Cerebellar cortex (tissue), 1 donor: Measurements from ENCODE around the gene TRPV4.

Experiments used
- DNase-seq: peaks from one replicate; pipeline ENCODE4 v3.0.0-alpha.2; 2015; ENCODE audit warnings: low spot score

Gene TRPV4

DNA sequence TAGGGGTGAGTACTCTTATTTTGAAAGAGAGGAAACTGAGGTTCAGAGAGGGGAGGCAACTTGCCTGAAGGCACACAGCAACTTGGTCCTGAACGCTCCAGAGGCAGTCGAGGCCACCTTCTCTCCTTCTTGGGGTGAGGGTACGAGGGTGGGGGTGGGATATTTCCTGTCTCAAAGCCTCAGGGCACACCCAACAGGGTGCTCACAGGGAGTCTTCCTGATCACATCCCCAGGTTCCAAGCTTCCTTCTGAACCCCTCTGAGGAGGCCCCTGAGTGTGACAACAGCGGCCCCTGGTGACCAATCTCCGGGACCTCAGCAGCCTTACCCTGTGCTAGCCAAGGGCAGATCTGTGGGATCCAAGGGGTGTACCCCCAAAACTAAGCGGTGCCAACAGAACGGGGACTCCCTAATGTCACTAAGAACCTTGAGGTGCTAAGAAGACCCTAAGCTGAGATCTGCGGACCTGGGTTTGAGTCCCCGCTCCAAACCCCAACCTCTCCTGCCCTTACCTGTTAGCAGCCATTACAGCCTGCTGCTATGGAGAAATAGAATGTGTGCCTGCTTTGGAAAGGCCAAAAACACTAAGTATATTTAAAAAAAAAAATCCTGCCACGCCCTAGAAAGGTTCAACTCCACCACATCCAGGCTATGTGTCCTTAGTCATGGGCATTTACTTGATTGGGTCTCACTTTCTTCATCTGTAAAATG lies 57.9 kb downstream of the TRPV4 start:
- DNase-seq: peak; percentile 73

- DNase-seq: no peak
Measured at GRCh38 chr12:109773384-109774011, 59.7 kb downstream of the TRPV4 start.

DNA sequence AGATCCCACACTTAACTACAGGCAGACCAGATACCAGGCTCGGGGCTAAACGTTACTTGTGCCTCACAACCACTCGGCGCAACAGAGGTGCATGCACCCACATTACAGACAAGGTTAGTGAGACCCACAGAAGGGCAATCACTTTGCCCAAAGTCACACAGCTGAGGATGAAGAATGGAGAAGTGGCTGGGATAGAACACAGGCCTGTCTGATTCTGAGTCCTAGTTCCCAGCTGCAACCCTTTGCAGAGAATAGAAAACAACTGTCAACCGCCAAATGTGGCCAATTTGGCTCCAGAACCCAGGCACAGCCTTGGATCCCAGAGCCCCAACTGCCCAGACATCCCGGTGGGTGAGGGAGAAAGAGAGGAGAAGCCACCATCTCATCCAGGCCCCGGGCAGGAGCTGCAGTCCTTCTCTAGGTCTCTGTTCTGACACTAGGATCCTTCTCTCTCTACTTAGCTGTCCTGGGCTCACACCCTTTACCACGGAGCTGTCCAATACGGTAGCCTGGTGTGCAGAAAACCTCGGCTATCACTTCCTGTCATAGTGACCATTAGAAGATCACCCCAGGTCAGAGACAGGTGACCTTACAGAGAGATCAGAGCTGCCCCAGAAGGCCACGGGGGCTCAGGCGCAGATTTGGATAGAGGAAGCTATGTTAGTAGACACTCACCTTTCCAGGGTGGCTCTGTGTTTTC lies 60.4 kb downstream of the TRPV4 start:
- DNase-seq: no peak

- DNase-seq: no peak
Measured at GRCh38 chr12:109771746-109772621, 61.2 kb downstream of the TRPV4 start.

- DNase-seq: no peak
Measured at GRCh38 chr12:109770861-109771670, 62.1 kb downstream of the TRPV4 start.

- DNase-seq: peak; percentile 51
Measured at GRCh38 chr12:109770104-109770860, 62.9 kb downstream of the TRPV4 start.

DNA sequence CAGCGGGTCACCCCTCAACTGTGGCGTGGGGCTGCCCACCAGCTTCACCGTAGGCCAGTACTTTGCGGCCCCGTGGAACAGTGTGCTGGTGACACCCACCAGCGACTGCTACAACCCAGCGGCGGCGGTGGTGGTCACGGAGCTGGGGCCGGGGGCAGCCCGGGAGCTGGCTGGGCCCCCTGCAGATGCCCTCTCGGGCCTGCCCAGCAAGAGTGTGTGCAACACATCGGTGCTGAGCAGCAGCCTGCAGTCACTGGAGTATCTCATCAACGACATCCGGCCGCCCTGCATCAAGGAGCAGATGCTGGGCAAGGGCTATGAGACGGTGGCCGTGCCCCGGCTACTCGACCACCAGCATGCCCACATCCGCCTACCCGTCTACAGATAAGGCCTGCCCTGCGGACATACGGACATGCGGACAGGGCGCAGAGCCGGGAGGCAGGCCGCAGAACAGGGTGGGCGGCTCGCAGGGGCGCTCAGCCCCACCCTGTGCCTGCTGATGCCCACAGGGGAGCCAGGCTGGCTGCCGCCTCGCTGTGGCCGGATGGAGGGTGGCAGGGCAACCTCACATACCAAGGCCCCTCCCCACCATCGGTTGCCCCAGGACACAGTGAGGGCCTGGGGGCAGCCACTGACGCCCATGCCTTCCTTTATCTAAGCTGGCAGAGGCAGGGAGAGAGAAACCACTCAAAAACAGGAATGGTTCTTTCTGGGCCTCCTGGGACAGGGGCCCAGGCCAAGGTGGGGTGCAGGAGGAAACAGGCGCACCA lies 64.1 kb downstream of the TRPV4 start:
- DNase-seq: no peak

DNA sequence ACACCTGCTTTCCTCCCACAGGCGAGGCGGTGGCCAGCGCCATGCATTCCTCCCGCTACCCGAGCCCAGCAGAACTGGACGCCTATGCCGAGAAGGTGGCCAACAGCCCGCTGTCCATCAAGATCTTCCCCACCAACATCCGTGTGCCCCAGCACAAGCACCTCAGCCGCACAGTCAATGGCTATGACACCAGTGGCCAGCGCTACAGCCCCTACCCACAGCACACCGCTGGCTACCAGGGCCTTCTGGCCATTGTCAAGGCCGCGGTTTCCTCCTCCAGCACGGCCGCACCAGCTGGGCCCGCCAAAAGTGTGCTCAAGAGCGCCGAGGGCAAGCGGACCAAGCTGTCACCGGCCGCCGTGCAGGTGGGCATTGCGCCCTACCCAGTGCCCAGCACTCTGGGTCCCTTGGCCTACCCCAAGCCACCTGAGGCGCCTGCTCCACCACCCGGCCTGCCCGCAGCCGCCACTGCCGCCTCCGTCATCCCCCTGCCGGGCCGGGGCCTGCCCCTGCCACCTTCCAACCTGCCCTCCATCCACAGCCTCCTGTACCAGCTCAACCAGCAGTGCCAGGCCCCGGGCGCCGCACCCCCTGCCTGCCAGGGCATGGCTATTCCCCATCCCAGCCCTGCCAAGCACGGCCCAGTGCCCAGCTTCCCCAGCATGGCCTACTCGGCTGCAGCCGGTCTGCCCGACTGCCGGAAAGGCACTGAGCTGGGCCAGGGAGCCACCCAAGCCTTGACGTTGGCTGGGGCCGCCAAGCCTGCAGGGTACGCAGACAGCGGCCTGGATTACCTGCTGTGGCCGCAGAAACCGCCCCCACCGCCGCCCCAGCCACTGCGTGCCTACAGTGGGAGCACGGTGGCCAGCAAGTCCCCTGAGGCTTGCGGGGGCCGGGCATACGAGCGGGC lies 65.0 kb downstream of the TRPV4 start:
- DNase-seq: peak; percentile 61

GRCh38 chr12:109767456-109767855 lies 65.7 kb downstream of the TRPV4 start:
- no peak for DNase-seq

- no peak for DNase-seq
Measured at GRCh38 chr12:109766251-109766778, 66.9 kb downstream of the TRPV4 start.

- no peak for DNase-seq
Measured at GRCh38 chr12:109765446-109765810, 67.8 kb downstream of the TRPV4 start.

- no peak for DNase-seq
Measured at GRCh38 chr12:109764776-109765445, 68.3 kb downstream of the TRPV4 start.

GRCh38 chr12:109764123-109764522 lies 69.1 kb downstream of the TRPV4 start:
- no peak for DNase-seq

DNA sequence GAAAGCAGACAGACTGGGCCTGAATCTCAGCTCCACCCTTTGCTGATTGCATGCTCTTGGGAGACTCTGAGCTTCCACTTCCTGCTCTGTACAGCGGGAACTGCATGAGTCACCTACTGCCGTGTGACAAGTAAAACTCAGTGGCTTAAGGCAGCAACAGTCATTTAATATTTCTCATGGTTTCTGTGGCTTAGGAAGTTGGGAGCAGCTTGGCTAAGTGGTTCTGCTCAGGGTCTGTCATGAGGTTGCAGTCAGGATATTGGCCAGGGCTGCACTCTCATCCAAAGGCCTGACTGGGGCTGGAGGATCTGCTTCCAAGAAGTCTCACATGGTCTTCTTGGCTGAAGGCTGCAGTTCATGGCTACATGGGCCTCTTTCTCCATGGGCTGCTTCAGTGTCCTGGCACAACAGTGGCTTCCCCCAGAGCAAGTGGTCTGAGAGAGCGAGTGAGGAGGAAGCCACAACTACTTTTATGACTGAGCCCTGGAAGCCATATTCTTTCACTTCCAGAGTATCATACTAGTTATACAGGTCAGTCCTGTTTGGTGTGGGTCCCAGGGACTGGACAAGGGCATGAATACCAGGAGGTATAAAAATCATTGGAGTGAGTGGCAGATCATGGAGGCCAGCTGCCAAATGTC lies 69.9 kb downstream of the TRPV4 start:
- DNase-seq: no peak

- DNase-seq: no peak
Measured at GRCh38 chr12:109762673-109763191, 70.5 kb downstream of the TRPV4 start.

GRCh38 chr12:109762071-109762672 lies 71.0 kb downstream of the TRPV4 start:
- DNase-seq: no peak
